ENCODE data around the gene PDE5A. TPM values are rescaled to one million over a fixed set of nuclear protein-coding genes. Genes with fewer than 3 reads are reported as not detected.

PDE5A gene
- total RNA-seq, 6 experiments from 2014 or later = 0.56 to 2.4 (median 0.91) TPM

DNA sequence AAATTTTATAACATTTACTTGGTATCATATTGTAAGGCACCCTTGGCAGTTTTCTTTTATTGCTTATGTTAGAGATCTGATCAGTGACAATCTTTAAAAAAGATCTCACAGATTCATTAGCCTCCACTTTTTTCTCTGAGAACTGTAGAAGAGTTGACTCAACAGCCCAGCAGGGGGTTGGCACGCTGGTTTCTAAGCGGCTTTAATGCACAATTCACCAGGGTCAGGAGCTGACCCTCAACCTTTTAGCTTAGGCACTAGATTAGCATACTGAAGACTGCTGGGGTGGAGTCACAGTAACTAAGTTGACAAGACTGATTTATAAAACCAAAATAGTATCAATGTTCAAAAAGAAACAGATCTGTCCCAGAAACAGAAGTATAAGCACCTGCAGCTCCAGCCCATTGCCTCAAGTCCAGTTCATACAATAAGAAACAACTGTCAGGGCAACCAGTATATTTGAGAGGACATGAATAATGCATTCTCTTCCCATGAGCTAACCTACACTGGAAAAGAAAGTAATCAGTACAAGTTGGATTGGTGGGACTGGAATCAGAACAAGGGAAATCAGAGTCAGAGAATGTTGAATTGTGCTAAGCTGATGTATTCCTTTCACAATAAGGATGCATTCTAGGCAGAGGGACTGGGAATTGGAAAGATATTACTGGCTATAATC is 77.6 kb downstream of the PDE5A start:
- no peak for TF ChIP-seq CTCF (IDR thresholded peaks at IDR 0.05)
- no peak for ATAC-seq
- WGBS (ENCODE audit: insufficient coverage, low coverage, low lambda C conversion rate, missing lambda C conversion rate) = 100% methylated on average over 2 of the region's 2 CpGs

DNA sequence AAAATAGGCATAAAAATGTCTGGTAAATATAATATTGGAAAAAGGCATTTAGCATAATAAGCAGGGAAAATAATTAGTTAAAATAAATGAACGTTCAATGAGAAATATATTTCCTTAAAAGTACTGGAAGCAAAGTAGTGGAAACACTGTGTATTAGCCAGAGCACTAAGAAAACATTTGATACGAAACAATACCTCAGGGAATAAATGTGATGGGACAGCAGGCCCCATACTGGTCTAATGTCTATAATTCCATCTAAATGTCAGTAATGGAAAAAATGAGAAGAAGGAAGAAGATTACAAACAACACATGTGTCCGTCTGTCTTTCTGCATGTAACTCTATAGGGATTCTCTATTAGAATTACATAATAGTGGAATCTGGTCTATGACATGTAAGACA is 79.0 kb downstream of the PDE5A start:
- Histone ChIP-seq H3K36me3 (no peaks in the 10 kb centered on the region), H3K9me3 (no peaks in the 10 kb centered on the region), H3K27ac (no peak overlapping the region), H3K4me1 (no peaks in the 10 kb centered on the region), H3K27me3 (no peaks in the 10 kb centered on the region), H3K4me3 (no peak overlapping the region)
- 84% methylated on average over 3 of the region's 3 CpGs for WGBS (ENCODE audit: insufficient coverage, low coverage, low lambda C conversion rate, missing lambda C conversion rate)
- no peak for ATAC-seq
- no peak for DNase-seq
- intact Hi-C loops (cut with DNase I) = no loop called here
- TF ChIP-seq CTCF (IDR thresholded peaks at IDR 0.05) (no peak), POLR2A (IDR thresholded peaks at IDR 0.05) (no peak)

More for the DNA sequence above, 77.6 kb downstream of the PDE5A start:
- Histone ChIP-seq H3K9me3 (no peaks in the 10 kb centered on the region), H3K4me3 (no peak overlapping the region), H3K27ac (no peak overlapping the region), H3K27me3 (no peaks in the 10 kb centered on the region), H3K36me3 (no peaks in the 10 kb centered on the region), H3K4me1 (no peaks in the 10 kb centered on the region)
- intact Hi-C loops (cut with DNase I) = no loop called here
- DNase-seq = no peak

GRCh38 chr4:119543779-119544178 is 84.8 kb downstream of the PDE5A start:
- H3K27me3 ChIP-seq = no peaks in the 10 kb centered on the region
- WGBS (ENCODE audit: insufficient coverage, low coverage, low lambda C conversion rate, missing lambda C conversion rate) = 83% methylated on average over 4 of the region's 4 CpGs
- no peaks in the 10 kb centered on the region for H3K9me3 ChIP-seq
- no peak for ATAC-seq
- no peak for DNase-seq
- no peak overlapping the region for H3K27ac ChIP-seq
- TF ChIP-seq CTCF (IDR thresholded peaks at IDR 0.05) = no peak
- no peak for TF ChIP-seq POLR2A (IDR thresholded peaks at IDR 0.05)
- no peak overlapping the region for H3K4me3 ChIP-seq
- H3K36me3 ChIP-seq = no peaks in the 10 kb centered on the region
- no peaks in the 10 kb centered on the region for H3K4me1 ChIP-seq
- intact Hi-C loops (cut with DNase I) = no loop called here

DNA sequence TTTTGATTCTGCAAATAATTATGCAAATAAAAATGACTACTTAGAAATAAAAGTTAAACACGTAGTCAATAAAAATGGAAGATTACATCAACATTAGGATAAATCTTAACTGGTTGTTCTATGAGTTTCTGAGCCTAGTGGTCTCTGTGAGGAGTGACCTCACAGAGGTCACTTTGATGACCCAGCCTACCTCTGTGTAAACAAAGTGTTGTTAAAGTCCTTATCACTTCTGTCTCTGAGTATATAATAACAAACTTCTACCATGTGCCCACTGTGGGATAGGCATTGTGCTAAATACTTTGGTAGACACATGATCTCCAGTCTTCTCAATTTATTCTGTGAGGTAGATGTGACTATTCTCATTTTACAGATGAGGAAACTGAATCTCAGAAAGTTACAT is 85.4 kb downstream of the PDE5A start:
- H3K36me3 ChIP-seq = no peaks in the 10 kb centered on the region
- H3K27me3 ChIP-seq = no peaks in the 10 kb centered on the region
- no peak overlapping the region for H3K27ac ChIP-seq
- no peak for TF ChIP-seq CTCF (IDR thresholded peaks at IDR 0.05)
- TF ChIP-seq POLR2A (IDR thresholded peaks at IDR 0.05) = no peak
- H3K4me3 ChIP-seq = no peak overlapping the region
- ATAC-seq (peak in 1 of 4 donors; percentile 54), DNase-seq (no peak)
- H3K4me1 ChIP-seq = no peaks in the 10 kb centered on the region
- intact Hi-C loops (cut with DNase I) = no loop called here
- H3K9me3 ChIP-seq = no peaks in the 10 kb centered on the region
- 88% methylated on average over 1 of the region's 1 CpG for WGBS (ENCODE audit: insufficient coverage, low coverage, low lambda C conversion rate, missing lambda C conversion rate)
